HG03520 (cell line): ENCODE measurements around the gene PIAS1.
"Not testable (repeated sequence)": the region's sequence is repeated elsewhere in the genome, so short reads cannot be mapped to it uniquely, and the experiment has no call there.

Source experiments
- ATAC-seq: cut with Tn5 transposase; IDR thresholded peaks from one replicate; pipeline ENCODE4 v1.9.1; 2021; ENCODE audit warnings: mild to moderate bottlenecking, moderate library complexity; ENCODE audit not compliant: unreplicated experiment

PIAS1 gene

DNA sequence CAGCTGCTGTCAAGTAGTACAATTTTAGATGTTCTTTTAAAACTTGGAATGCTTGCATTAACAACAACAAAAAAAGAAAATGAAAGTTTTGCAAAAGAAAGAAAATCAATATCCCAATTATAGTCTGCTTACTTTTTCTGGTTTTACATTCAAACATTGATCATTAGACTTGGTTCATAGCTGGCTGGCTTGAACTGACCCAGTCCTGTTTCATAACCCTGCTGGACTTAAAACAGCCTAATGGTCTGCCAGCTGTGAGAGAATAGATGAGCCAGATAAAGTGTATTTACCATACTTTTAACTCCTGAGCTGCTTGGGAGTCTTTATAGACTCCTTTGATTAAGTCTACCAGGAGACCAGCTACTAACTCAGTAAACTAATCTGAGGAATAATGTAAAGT lies 59.2 kb downstream of the PIAS1 start:
- no peak for ATAC-seq

DNA sequence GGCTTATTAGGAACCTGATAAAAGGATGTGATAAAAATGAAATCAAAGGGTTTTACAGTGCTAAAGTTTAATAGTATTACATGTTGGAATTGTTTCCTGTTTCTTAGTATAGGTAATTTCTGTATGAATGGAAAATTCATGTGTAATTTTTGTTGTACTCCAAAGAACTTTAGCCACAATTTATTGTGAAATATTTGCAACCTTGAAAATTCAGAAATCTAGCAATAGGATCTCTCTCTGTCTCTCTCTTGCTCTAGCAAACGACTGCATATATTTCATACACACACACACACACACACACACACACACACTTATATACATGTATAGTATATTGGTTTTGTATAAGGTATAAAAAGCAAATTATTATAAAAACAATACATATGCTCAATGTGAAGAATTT lies 59.6 kb downstream of the PIAS1 start:
- ATAC-seq, result no peak

DNA sequence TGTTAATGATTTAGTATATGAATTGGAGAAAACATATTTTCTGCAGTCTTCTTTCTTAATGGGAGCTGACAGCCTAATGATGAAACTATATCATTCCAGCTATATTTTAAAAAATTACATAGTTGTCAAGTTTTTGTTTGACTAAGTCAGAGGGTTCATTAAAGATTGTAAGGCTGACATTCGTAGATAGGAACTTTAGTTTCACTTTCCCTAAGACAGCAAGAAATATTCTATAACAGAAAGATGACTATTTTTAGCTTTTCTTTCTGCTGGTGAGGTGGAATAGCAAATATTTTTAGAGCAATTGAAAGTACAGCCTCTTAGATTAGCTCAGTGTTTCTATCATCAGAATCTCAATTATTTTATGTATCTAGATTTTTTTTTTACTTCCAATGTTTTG lies 60.2 kb downstream of the PIAS1 start:
- ATAC-seq, result no peak

DNA sequence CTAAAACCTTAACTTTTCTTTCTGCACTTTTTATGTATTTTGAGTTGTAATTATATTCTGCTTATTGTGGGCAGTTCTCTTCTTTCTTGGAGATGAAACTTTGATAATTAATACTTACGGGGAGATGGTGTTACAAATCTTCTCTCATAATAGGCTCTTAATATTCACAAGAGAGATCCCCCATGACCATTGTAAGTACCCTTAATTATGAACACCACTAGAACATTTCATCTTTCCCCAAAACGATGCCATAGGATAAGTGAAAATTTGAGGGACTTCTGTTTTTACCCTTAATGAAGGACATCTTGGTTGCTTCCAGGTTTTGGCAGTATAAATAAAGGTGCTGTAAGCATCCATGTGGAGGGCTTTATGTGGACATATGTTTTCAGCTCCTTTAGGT lies 60.7 kb downstream of the PIAS1 start:
- no peak for ATAC-seq

DNA sequence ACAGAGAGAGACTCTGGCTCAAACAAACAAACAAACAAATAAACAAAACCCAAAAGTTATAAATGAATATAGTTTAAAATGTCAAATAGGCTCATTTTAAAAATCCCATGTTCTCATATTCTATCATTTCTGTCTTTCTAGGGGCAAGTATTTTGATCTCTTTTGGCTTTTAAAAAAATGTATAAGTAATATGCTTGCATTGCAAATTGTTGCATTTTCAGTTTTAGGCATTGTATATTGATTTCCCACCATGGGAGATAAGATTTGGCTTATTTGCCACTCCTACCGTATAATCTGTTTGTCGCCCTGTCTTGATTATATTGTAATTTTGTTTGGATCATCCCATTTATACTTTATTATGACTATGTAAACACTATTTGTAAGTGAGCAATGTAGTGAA lies 70.6 kb downstream of the PIAS1 start:
- ATAC-seq, result no peak

DNA sequence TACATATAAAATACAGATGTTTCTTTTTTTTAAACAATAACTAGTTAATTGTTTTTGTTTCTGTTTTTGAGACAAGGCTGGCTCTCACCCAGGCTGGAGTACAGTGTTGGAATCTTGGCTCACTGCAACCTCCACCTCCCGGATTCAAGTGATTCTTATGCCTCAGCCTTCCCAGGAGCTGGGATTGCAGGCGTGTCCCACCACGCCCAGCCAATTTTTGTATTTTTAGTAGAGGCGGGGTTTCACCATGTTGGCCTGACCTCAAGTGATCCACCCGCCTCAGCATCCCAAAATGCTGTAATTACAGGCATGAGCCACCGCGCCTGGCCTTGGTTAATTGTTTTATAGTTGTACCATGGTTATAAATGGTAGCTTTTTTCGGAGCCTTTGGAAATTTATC lies 72.3 kb downstream of the PIAS1 start:
- ATAC-seq, result no peak

DNA sequence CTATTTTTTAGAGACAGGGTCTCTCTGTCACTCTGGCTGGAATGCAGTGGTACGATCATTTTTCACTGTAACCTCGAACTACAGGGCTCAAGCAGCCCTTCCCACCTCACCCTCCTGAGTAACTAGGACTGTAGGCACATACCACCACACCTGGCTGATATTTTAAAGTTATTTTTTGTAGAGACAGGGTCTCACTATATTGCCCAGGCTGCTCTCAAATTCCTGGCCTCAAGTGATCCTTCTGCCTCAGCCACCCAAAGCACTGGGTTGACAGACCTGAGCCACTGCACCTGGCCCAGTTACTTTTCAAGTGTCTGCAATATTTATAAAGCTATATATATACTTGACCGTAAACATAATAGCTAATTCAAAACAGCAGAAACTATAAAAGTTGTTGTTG lies 75.0 kb downstream of the PIAS1 start:
- ATAC-seq, result no peak

DNA sequence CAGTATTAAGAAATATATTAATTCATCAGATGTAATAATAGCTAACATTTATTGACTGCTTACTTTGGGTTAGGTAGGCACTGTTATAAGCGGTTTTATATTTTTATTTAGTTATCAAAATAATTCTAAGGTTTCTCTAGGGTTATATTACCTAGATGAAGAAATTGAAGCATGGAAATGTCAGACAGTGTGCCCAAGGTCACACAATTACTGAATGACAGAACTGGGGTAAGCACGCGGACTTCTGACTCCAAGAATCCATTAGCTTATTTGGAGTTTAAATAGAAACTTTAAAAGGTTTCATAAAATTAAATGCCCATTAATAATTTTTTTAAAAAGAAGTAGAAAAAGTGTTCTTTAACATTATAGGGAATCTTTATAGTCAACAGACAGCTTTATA lies 76.7 kb downstream of the PIAS1 start:
- no peak for ATAC-seq

DNA sequence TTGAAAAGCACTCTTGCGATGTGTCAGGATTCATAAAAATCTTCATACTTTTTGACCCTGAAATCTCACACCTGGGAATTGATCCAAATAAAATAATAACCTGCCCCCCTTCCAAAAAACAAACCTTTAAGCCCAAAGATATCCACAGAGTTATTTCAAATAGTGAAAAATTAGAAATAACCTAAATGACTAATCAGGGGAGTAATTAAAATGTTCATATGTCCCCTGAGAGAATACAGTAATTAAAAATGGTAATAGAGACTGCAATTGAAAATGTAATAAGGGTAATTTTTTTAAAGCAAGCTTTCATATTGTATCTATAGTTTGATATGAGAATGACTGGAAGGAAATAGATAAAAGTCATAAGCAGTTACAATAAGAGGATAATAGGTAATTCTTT lies 83.0 kb downstream of the PIAS1 start:
- ATAC-seq, result no peak

DNA sequence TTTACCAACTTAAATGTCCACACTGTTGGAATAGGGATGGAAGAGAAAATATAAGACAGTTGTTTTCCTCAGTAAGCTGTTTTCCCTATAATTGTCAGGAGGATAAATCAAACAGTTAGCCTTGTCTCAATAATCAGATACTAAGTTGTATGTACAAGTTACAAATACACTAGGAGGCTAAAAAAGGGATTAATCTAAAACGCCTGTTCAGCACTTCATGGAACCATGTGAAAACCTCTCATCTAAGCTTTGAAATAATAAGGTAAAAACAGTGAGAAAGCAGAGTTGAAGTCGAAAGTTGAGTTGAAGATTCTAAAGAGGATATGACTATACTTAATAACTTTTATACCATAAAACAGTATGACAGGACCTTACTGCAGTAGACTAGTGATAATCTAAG lies 89.0 kb downstream of the PIAS1 start:
- no peak for ATAC-seq

DNA sequence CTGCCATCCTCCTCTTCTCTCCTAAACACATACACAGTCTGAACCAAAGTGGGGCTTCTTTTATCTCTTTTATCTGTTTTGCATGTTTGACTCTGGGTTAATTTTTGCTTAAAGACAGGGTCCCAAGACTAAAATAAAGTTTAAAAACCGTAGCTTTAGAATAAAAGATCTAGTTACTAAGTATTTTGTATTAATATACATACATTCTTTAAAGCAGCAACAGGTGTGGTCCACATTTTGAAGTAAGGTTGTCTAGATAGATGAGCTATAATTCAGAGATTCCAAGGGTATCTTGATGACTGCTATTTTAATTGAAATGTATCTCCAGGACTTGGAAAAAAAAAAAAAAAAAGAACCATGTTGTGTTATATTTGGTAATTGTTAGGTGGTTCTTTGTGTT lies 89.7 kb downstream of the PIAS1 start:
- ATAC-seq, result no peak

DNA sequence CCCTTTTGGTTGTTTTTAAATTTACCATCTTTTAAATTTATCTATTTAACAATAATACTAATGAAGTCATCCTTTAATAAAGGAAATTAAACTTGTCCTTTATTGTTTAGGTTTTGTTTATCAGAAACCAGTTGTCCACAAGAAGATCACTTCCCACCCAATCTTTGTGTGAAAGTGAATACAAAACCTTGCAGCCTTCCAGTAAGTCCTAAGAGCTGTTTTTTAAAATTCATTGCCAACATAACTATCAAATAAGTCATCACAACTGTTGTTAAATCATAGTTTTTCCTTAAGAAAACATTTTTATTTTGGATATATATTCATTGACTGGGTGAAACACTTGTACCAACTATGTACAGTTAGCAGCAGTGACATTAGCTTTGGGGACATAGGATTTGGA lies 91.6 kb downstream of the PIAS1 start:
- ATAC-seq, result no peak

DNA sequence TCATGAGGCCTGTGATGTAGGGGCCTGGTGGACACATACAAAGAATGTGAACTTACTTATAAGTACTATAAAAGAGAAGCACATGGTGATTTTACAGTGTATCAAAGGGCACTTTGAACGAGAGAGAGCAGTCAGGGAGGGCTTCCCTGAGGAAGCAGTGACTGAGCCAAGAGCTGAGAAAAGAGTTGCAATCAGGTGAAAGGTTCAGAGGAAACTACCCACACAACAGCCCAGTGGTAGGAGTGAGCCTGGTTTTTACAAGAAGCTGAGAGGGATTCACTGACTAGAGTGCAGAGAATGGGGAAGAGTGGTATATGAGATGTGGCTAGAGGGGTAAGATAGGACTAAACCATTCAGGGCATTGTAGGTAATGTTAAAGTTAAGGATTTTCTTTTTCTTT lies 93.9 kb downstream of the PIAS1 start:
- no peak for ATAC-seq

DNA sequence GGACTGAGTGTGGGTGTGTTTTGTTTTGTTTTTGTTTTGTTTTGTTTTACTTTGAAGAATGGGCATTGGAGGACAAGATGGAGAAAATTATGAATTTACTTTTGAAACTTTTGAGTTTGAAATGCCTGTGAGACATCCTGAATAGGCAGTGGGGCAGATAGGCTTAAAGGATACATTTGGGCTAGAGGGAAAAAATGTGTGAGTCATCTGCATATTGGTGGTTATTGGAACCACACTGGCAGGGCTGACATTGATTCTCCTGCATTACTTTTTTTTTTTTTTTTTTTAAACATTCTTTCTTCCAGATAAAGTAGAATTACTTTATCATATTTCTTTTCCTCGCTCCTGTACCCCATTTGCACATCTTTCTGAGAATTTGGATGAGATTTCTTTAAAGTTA lies 94.9 kb downstream of the PIAS1 start:
- ATAC-seq, result no peak

DNA sequence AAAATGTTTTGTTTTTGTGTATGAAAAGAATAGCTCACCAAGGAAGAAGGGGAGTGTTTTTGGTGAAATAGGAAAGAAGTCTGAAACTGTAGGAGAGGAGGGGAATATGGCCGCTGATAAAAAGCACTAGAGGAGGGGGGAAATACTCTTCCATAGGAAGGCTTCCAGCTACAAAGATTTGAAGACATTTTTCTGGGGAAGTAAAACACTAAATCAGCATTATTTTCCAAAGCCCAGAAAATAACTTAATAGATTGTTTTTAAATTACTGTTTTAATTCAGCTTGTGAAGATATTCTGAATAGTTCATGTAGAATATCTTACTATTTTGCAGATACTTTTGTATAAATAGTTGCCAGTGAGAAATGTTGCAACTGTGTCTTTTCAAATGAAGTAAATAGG lies 96.1 kb downstream of the PIAS1 start:
- ATAC-seq, result no peak

DNA sequence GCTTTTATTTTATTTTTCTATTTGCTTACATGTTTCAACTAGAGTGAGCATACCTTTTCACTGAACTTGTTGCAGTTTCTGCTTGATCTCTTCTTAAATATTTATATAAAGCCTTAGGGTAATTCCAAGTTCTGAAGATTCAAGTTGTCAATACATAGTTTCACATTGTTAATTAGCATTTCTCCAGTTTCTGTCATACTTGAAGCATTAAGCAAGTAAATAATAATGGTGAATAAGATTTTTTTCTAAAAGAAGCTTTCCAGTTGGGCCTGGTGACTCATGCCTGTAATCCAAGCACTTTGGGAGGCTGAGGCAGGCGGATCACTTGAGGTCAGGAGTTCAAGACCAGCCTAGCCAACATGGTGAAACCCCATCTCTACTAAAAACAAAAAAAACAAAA lies 97.2 kb downstream of the PIAS1 start:
- no peak for ATAC-seq

DNA sequence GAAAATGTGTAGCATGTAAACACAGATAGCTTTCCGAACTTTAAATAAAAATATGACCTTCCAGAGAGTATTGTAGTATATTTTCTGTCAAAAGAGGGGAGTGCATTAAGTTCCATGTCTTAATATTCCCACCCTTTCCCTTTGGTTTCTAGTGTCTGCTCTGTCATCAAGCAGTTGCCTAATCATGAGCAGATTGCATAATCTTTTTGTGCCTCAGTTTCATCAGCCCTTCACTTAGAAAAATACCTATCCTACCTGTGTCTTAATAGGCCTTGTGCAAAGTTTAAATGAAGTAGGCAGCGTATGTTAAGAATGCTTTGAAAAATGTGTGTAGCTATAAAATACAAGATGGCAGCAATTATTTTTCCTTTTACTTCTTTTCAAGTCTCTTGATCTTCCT lies 98.2 kb downstream of the PIAS1 start:
- no peak for ATAC-seq

DNA sequence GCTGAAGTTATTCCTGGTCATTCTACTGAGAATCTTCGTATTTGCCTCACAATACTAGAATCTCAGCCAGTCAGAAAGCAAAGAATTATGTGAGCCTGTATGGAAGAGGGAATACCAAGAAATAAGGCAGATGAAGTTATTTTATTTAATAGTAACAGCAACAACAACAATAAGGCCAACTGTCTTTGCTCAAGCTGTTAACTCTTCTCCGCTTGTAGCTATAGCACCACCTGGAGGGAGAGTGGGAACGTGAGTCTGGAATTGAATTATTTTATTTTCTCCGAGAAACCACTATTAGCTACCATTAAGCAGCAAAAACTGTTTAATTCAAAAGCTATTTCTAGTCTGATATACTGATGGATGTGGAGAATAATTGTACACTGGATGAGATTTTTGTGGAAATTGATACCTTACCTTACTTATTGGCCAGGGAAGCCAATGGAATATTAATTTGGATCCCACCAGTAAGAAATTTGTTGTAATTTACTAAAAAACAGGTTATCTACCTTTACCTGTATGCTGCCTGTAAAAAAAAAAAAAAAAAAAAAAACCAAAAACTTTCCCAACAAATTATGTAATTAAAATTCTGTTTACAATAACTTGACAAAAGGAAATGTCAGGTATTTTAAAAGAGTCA lies 100.9 kb downstream of the PIAS1 start:
- ATAC-seq, result no peak

DNA sequence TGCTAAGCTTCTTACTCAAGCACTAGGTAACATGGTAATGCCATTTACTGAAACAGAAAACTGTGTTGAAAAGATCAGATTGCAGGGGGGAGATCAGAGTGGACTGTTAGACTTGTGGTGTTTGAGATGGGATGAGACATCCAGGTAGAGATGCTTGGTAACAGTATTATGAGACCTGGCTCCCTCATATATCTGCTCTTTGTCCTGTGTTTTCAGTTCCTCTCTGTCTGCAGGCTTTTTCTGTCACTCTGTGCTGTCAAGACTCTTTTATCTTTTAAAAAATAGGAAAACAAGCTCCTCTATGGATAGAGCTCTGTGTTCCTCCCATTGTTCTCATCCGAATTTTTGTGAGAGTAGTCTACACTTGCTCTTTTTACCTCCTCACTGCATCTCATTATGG lies 103.0 kb downstream of the PIAS1 start:
- ATAC-seq, result no peak

DNA sequence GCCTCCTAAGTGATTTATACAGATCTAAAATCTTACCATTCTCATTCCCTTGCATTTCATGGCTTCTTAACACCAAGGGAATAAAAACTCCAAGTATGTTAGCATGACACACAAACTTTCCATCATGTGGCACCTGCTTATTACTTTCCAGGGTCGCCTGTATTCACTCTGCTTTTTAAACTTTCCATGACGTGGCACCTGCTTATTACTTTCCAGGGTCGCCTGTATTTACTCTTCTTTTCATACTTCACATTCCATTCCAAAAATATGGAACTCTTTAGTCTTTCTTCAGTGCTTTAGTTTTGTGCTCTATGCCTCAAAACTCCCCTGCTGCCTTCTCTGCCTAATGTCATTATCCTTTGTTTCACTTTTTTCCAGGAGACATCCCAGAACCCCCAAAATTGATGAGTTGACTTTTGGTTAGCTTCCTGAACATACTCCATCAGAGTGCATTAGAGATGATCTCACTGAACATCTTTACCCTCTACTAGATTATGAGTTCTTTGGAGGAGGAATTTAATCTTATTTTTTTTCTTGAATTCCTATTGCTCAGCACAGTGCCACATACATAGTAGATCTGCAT lies 104.0 kb downstream of the PIAS1 start:
- ATAC-seq, result no peak

DNA sequence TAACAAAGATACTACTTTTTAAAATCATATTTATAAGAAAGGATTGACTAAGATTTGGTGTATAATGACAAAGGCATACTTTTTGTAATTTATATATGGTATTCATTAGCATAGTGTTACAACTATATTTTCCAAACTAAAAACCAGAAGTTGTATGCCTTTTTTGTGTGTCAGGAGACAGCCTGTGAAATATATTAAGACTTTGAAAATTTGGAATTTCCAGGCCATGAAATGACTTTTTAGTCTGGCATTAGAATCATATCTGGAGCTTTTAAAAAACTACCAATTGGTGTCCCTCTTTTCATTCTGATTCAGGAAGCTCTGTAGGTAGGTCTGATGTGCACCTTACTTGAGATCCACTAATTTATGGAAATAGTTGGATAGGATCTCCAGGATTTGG lies 109.1 kb downstream of the PIAS1 start:
- no peak for ATAC-seq

DNA sequence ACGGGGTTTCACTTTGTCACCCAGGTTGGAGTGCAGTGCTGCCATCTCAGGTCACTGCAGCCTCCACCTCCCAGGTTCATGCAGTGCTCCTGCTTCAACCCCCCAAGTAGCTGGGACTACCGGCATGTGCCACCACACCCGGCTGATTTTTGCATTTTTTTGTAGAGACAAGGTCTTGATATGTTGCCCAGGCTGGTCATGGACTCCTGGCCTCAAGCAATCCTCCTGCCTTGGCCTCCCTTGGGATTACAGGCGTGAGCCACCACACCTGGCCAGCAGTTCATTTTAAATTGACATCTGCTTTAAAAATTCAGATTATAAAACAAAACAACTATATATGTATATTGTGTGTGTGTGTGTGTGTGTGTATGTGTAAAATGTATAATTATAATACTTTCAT lies 112.7 kb downstream of the PIAS1 start:
- ATAC-seq, result no peak

DNA sequence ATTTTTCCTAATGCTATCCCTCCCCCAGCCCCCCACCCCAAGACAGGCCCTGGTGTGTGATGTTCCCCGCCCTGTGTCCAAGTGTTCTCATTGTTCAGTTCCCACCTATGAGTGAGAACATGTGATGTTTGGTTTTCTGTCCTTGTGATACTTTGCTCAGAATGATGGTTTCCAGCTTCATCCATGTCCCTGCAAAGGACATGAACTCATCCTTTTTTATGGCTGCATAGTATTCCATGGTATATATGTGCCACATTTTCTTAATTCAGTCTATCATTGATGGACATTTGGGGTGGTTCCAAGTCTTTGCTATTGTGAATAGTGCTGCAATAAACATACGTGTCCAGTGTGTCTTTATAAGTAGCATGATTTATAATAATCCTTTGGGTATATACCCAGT lies 117.9 kb downstream of the PIAS1 start:
- ATAC-seq, result not testable (repeated sequence)
